SU-DHL-6 (cell line): Measurements from ENCODE around the gene CNOT11.

Source experiments
- H2AFZ ChIP-seq: fragments of 200-600 bp; sonication (generic); 2 replicates; pipeline ENCODE4 v1.6.1; 2014; ENCODE audit warnings: low read depth, mild to moderate bottlenecking, moderate library complexity, mixed read lengths, antibody characterized with exemption, low read length; ENCODE audit not compliant: severe bottlenecking
- H3F3A ChIP-seq: fragments of 200-600 bp; shearing (Covaris generic); 2 replicates; pipeline ENCODE4 v1.6.0; 2016; ENCODE audit warnings: antibody characterized with exemption, mild to moderate bottlenecking; ENCODE audit not compliant: insufficient read depth
- H3K27ac ChIP-seq: fragments of 200-600 bp; sonication (generic); 2 replicates; pipeline ENCODE4 v1.5.1; 2016; ENCODE audit warnings: low read depth, mild to moderate bottlenecking, low read length, moderate library complexity, mixed read lengths
- H3K27me3 ChIP-seq: fragments of 200-600 bp; sonication (generic), shearing (Covaris generic); 2 replicates; pipeline ENCODE4 v1.6.0; 2014; ENCODE audit warnings: mild to moderate bottlenecking, low read length
- H3K36me3 ChIP-seq: fragments of 200-600 bp; sonication (generic); 2 replicates; pipeline ENCODE4 v1.6.1; 2014; ENCODE audit warnings: mild to moderate bottlenecking, low read length, mixed read lengths
- H3K4me2 ChIP-seq: fragments of 300-600, 200-600 bp; shearing (Covaris generic), sonication (generic); 2 replicates; pipeline ENCODE4 v1.6.0; 2014; ENCODE audit warnings: low read length, low read depth, mild to moderate bottlenecking; ENCODE audit not compliant: poor library complexity, severe bottlenecking
- H3K4me3 ChIP-seq: fragments of 200-600 bp; sonication (generic); 2 replicates; pipeline ENCODE4 v1.5.1; 2014; ENCODE audit warnings: antibody characterized with exemption, low read length, mild to moderate bottlenecking, mixed read lengths; ENCODE audit not compliant: insufficient read depth, poor library complexity, severe bottlenecking
- H3K79me2 ChIP-seq: fragments of 200-600 bp; sonication (generic); 2 replicates; pipeline ENCODE4 v1.6.1; 2014; ENCODE audit warnings: mild to moderate bottlenecking, low read length, moderate library complexity; ENCODE audit not compliant: insufficient read depth
- H3K9ac ChIP-seq: fragments of 200-600 bp; sonication (generic); 2 replicates; pipeline ENCODE4 v1.7.0; 2014; ENCODE audit warnings: mild to moderate bottlenecking, low read length
- H3K9me2 ChIP-seq: fragments of 200-600 bp; sonication (generic); replicated peaks from 2 replicates; pipeline ENCODE4 v1.6.1; 2014; ENCODE audit warnings: low read length; ENCODE audit not compliant: insufficient read depth
- H3K9me3 ChIP-seq: fragments of 200-600 bp; sonication (generic); 2 replicates; pipeline ENCODE4 v1.6.1; 2014; ENCODE audit warnings: low read length, mixed read lengths; ENCODE audit not compliant: insufficient read depth
- H4K20me1 ChIP-seq: fragments of 200-600 bp; sonication (generic); 2 replicates; pipeline ENCODE4 v1.6.1; 2014; ENCODE audit warnings: low read depth, mild to moderate bottlenecking, antibody characterized with exemption, low read length, moderate library complexity, mixed read lengths
- CTCF ChIP-seq: fragments of 200-600 bp; sonication (generic); IDR thresholded peaks from one replicate; pipeline ENCODE4 v1.5.1; 2017; ENCODE audit warnings: antibody characterized with exemption, mild to moderate bottlenecking, low read length, moderate library complexity; ENCODE audit not compliant: insufficient read depth, poor library complexity, severe bottlenecking
- EZH2phosphoT487 ChIP-seq: fragments of 200-600 bp; sonication (generic), shearing (Covaris generic); conservative IDR thresholded peaks from 2 replicates; pipeline ENCODE4 v1.6.1; 2018; ENCODE audit warnings: mild to moderate bottlenecking, antibody characterized with exemption, low read length, moderate library complexity, mixed read lengths

CNOT11 gene

DNA sequence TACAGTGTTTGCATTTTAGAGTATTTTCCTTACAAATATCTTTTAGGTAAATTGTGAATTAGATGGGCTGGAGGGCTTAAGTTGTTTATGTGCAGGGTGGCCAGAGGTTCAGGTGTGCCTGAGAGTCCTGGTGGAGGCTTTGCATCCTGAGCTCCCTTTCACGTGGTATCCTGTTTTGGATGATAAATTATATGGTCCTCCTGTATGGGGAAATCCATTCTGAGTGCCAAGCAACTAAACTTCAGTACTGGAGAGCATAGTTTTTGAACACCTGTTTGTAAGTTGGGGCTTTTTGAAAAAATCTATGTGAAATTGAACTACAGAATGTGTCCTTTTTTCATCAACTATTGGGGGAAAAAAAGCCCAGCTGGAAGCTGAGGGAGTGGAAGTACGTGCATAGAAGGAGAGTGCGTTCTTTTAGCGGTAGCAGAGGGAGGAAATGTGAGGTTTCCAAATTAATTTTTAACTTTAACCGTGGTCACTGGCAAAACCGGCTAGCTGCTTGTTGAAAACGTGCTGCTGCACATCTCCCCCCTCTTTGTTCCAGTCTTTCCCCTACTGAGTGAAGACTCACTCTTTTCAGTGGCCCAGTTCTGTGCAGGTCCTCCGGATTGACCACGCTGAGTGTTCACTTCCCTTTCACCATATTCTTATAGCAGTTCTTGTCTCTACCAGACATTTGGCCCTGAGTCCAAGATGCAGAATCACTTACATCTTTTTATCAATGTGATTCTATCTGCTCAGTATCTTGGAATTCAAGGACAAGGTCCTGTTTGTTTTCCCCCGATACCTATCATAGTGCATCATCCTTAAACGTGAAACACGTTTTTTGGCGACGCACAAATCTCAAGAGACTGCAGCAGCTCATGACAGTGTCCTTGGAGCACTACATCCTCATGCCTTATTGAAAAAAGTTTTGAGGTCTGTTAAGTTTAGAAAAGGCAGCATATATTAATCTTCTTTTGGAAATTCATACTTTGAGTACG lies 15.3 kb downstream of the CNOT11 start:
- Histone ChIP-seq H3K4me2 (no peak overlapping the region), H3K9me3 (no peaks in the 10 kb centered on the region), H2AFZ (no peak overlapping the region), H3K79me2 (no peaks in the 10 kb centered on the region; the same call in 1 of the 2 replicates), H3K27me3 (no peaks in the 10 kb centered on the region), H3K4me3 (no peak overlapping the region), H3F3A (peaks cover 18% of the 10 kb centered on the region), H3K9ac (no peak overlapping the region), H4K20me1 (no peaks in the 10 kb centered on the region), H3K27ac (no peak overlapping the region), H3K9me2 (no peaks in the 10 kb centered on the region), H3K36me3 (peaks cover 35% of the 10 kb centered on the region; the same call in 1 of the 2 replicates)
- no peak for TF ChIP-seq EZH2phosphoT487
- no peak for TF ChIP-seq CTCF

GRCh38 chr2:101270700-101271259 lies 18.1 kb downstream of the CNOT11 start:
- H3K9me2 ChIP-seq, result no peaks in the 10 kb centered on the region
- H3K27ac ChIP-seq, result no peak overlapping the region
- no peak overlapping the region for H2AFZ ChIP-seq
- no peaks in the 10 kb centered on the region for H3K9me3 ChIP-seq
- no peaks in the 10 kb centered on the region for H3K79me2 ChIP-seq
- peaks cover 25% of the 10 kb centered on the region; the same call in 1 of the 2 replicates for H3K36me3 ChIP-seq
- no peak overlapping the region for H3K4me3 ChIP-seq
- no peak overlapping the region for H3K4me2 ChIP-seq
- H3K27me3 ChIP-seq, result no peaks in the 10 kb centered on the region
- TF ChIP-seq EZH2phosphoT487, result no peak
- no peak for TF ChIP-seq CTCF
- H3K9ac ChIP-seq, result no peak overlapping the region
- peaks cover 18% of the 10 kb centered on the region for H3F3A ChIP-seq
- no peaks in the 10 kb centered on the region for H4K20me1 ChIP-seq

- H3K4me2 ChIP-seq, result no peak overlapping the region
- H3K4me3 ChIP-seq, result no peak overlapping the region
- H3K27ac ChIP-seq, result no peak overlapping the region
- no peak overlapping the region for H2AFZ ChIP-seq
- no peaks in the 10 kb centered on the region for H3K9me3 ChIP-seq
- H3K79me2 ChIP-seq, result no peaks in the 10 kb centered on the region
- TF ChIP-seq EZH2phosphoT487 (no peak), CTCF (no peak)
- H3F3A ChIP-seq, result peaks cover 18% of the 10 kb centered on the region
- no peaks in the 10 kb centered on the region for H3K9me2 ChIP-seq
- H4K20me1 ChIP-seq, result no peaks in the 10 kb centered on the region
- no peaks in the 10 kb centered on the region for H3K27me3 ChIP-seq
- no peak overlapping the region for H3K9ac ChIP-seq
- H3K36me3 ChIP-seq, result peaks cover 20% of the 10 kb centered on the region; the same call in 1 of the 2 replicates
Measured at GRCh38 chr2:101272045-101272784, 19.5 kb downstream of the CNOT11 start.
